Ovary (tissue), 9 donors: ENCODE results near the gene ARHGEF9. TPM values are rescaled to one million over a fixed set of nuclear protein-coding genes. Genes with fewer than 3 reads are reported as not detected.
A peak's percentile ranks its signal among the peaks of the same experiment; 100 is the strongest.
"Not testable (repeated sequence)": the region's sequence is repeated elsewhere in the genome, so short reads cannot be mapped to it uniquely, and the experiment has no call there.

Experiments
- DNase-seq, 5 donors: peaks; one replicate each; pipeline ENCODE4 v3.0.0-alpha.2; 2019 to 2020
- H3K27ac ChIP-seq, 2 donors: fragments of 200-600 bp; one replicate each; pipeline versions ENCODE4 v1.5.1 to v1.8.0; 2019 to 2022
- H3K27me3 ChIP-seq: fragments of 200-600 bp; one replicate; pipeline ENCODE4 v1.8.0; 2022
- H3K36me3 ChIP-seq: fragments of 200-600 bp; sonication (generic); one replicate; pipeline ENCODE4 v1.5.1; 2019
- H3K4me1 ChIP-seq: one replicate; pipeline ENCODE4 v1.8.1; 2013; ENCODE audit warnings: mild to moderate bottlenecking, moderate library complexity; ENCODE audit not compliant: insufficient read depth
- H3K4me3 ChIP-seq: fragments of 200-600 bp; sonication (generic); one replicate; pipeline ENCODE4 v1.5.1; 2017
- H3K9me3 ChIP-seq, 2 donors: fragments of 200-600 bp in 1 of 2; sonication (generic) in 1 of 2; one replicate each; pipeline versions ENCODE4 v1.5.1 to v1.8.1; 2013 to 2019; ENCODE audit warnings: mild to moderate bottlenecking in 1 of 2, moderate library complexity in 1 of 2
- CTCF ChIP-seq, 3 donors: fragments of 450-650 bp in 2 of 3; fragments of 200-600 bp in 1 of 3; IDR thresholded peaks; one replicate each; pipeline versions ENCODE4 v1.5.1 to v1.8.0; 2016 to 2022; ENCODE audit warnings: antibody characterized with exemption in 3 of 3, mild to moderate bottlenecking in 1 of 3
- EP300 ChIP-seq: sonication (generic); formaldehyde crosslinking; IDR thresholded peaks from one replicate; pipeline ENCODE4 v1.6.1; 2017; ENCODE audit warnings: antibody characterized with exemption
- POLR2A ChIP-seq: fragments of 450-650 bp; IDR thresholded peaks from one replicate; pipeline ENCODE4 v1.6.1; 2017; ENCODE audit warnings: antibody characterized with exemption, mild to moderate bottlenecking, moderate library complexity
- WGBS, 3 donors: extraction: QIAGEN DNeasy Blood & Tissue Kit in 1 of 3; methylation state at CpG; one replicate each; pipeline versions ENCODE4 v1.1.5 to v1.1.7; 2013 to 2017; 5-methylcytosine and 5-hydroxymethylcytosine counted together
- intact Hi-C, 4 donors: fragments of 100-400 bp; cut with DNase I; formaldehyde crosslinking; loops; one replicate each; pipeline versions ENCODE4 v1.11.0 to v1.15.1; 2022 to 2023
- polyA plus RNA-seq, 2 donors: library from polyadenylated mRNA; stranded (reverse); fragments of 200-250 nt in 1 of 2; fragments of 350-450 nt in 1 of 2; fragmentation: Illumina TruSeq in 1 of 2; extraction: RNeasy Lipid Tissue Mini Kit (QIAGEN cat#74804) in 1 of 2; gene quantifications; one replicate each; pipeline ENCODE4 v1.2.3, GENCODE V29; 2013 to 2014
- total RNA-seq, 7 donors: library from RNA; depleted of rRNA in 2 of 7; stranded (reverse); fragments of >200 nt in 2 of 7; fragmentation: NEBNext Ultra II Directional in 3 of 7; extraction: Animal tissue kit (Norgen Biotek cat#: 25700) in 3 of 7; gene quantifications; one replicate each; pipeline versions ENCODE4 v1.1.0 to v1.2.4, GENCODE V29; 2016 to 2023
- donor health status: DM: no; HTN: no; CAD: no; lungs with moderate emphysema.
- donor health status: DM: no; HTN: no; CAD: no.
- donor health status: Bipolar disorder and iron deficiency.
- donor health status: DM: yes; HTN: yes; CAD: no.
- donor health status: DM: no; HTN: no; CAD: no.
- donor health status: DM: yes; HTN: yes; CAD: no.

ARHGEF9 gene
- total and polyA plus RNA-seq, 9 donors, result 13.4 to 32.2 (median 24.1) TPM

GRCh38 chrX:63810746-63811145 is 25.7 kb upstream of the ARHGEF9 start:
- no peaks in the 10 kb centered on the region for H3K9me3 ChIP-seq
- no peaks in the 10 kb centered on the region for H3K36me3 ChIP-seq
- no peak for DNase-seq
- intact Hi-C loops, result no loop called here
- no peak overlapping the region for H3K27ac ChIP-seq
- no peak for TF ChIP-seq EP300
- no peak for TF ChIP-seq POLR2A
- no peak for TF ChIP-seq CTCF (IDR thresholded peaks at IDR 0.05)
- 76 to 89% (median 78%) methylated on average over 2 of the region's 2 CpGs for WGBS, 3 donors
- no peaks in the 10 kb centered on the region for H3K4me1 ChIP-seq
- H3K4me3 ChIP-seq, result no peak overlapping the region
- H3K27me3 ChIP-seq, result no peaks in the 10 kb centered on the region

GRCh38 chrX:63809173-63809572 is 24.2 kb upstream of the ARHGEF9 start:
- intact Hi-C loops, result no loop called here
- Histone ChIP-seq H3K9me3 (no peaks in the 10 kb centered on the region), H3K4me3 (no peak overlapping the region), H3K4me1 (no peaks in the 10 kb centered on the region), H3K36me3 (no peaks in the 10 kb centered on the region), H3K27ac (no peak overlapping the region), H3K27me3 (no peaks in the 10 kb centered on the region)
- TF ChIP-seq CTCF (IDR thresholded peaks at IDR 0.05) (no peak), EP300 (no peak)
- WGBS, 3 donors, result 15 to 22% (median 19%) methylated on average over 3 of the region's 3 CpGs
- DNase-seq, result no peak

- H3K36me3 ChIP-seq, intact Hi-C loops: not testable (repeated sequence)
- WGBS, 3 donors, result 68 to 80% (median 78%) methylated on average over 2 of the region's 2 CpGs
Measured at GRCh38 chrX:63795406-63795805, 10.4 kb upstream of the ARHGEF9 start.

GRCh38 chrX:63785708-63786040 is 660 bp upstream of the ARHGEF9 start:
- H3K9me3 ChIP-seq, result no peaks in the 10 kb centered on the region
- intact Hi-C loops, result no loop called here
- H3K27me3 ChIP-seq, result no peaks in the 10 kb centered on the region
- DNase-seq, result no peak
- TF ChIP-seq CTCF (IDR thresholded peaks at IDR 0.05), result no peak
- no peak for TF ChIP-seq POLR2A
- TF ChIP-seq EP300, result no peak
- WGBS, 3 donors, result 40 to 56% (median 47%) methylated on average over 4 of the region's 4 CpGs
- no peaks in the 10 kb centered on the region for H3K36me3 ChIP-seq
- H3K27ac ChIP-seq, result no peak overlapping the region
- peaks cover 2% of the 10 kb centered on the region for H3K4me1 ChIP-seq
- H3K4me3 ChIP-seq, result peak overlapping the region; percentile 48

More at GRCh38 chrX:63795406-63795805, 10.4 kb upstream of the ARHGEF9 start:
- H3K9me3 ChIP-seq, H3K4me3 ChIP-seq, H3K27me3 ChIP-seq, DNase-seq, H3K27ac ChIP-seq, H3K4me1 ChIP-seq: not testable (repeated sequence)

- Histone ChIP-seq H3K27ac (peak overlapping the region in 1 of 2 donors; percentile 43), H3K27me3 (no peaks in the 10 kb centered on the region), H3K4me1 (peaks cover 2% of the 10 kb centered on the region), H3K9me3 (peaks cover 0 to under 1% of the 10 kb centered on the region in 2 donors), H3K36me3 (no peaks in the 10 kb centered on the region), H3K4me3 (peak overlapping the region; percentile 48)
- DNase-seq, result peak; percentile 13 to 39 (median 21)
- no peak for TF ChIP-seq EP300
- no peak for TF ChIP-seq POLR2A
- no peak for TF ChIP-seq CTCF (IDR thresholded peaks at IDR 0.05)
- intact Hi-C loops, result no loop called here
- 23 to 48% (median 42%) methylated on average over 4 of the region's 4 CpGs for WGBS, 3 donors
Measured at GRCh38 chrX:63784346-63784901, 590 bp downstream of the ARHGEF9 start.
